GM19099 (cell line): ENCODE data around the gene PKN1.

Experiments used
- POLR2A ChIP-seq: IDR thresholded peaks from 3 replicates; pipeline ENCODE4 v1.6.1; 2011; ENCODE audit warnings: low read depth; ENCODE audit not compliant: insufficient read length; ENCODE audit errors: extremely low read depth

The PKN1 gene

DNA sequence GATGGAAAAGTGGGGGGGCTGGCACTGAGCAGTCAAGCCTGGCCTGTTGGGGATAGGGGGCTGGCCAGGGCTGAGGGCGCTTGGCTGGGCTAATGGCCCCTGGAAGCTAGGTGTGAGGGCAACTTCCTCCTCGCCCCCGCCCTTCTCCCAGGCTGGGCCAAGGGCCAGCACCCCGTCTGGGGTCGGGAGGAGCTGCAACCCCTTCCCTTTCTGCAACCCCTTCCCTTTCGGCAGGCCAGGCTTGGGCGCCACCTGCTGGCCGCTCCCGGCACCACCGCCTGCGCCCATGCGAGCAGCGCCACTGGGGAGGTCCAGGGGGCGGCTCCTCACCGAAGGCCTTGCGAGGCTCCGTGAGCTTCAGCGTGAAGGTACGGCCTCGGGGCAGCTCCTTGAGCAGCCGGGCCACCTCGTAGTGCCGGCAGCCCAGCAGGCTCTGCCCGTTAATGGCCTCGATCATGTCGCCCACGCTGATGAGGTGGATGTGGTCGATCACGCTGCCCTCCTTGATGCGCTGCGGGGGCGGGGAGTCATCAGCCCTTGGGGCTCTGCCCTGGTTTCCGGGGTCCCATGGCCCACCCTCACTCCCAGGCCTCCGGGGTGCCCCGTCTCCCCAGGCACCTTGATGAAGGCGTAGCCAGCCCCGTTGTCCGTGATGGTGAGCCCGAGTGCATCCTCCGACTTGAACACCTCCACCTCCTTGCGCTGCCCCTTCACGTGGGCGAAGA, 47.0 kb downstream of the PKN1 start:
- TF ChIP-seq POLR2A: no peak

DNA sequence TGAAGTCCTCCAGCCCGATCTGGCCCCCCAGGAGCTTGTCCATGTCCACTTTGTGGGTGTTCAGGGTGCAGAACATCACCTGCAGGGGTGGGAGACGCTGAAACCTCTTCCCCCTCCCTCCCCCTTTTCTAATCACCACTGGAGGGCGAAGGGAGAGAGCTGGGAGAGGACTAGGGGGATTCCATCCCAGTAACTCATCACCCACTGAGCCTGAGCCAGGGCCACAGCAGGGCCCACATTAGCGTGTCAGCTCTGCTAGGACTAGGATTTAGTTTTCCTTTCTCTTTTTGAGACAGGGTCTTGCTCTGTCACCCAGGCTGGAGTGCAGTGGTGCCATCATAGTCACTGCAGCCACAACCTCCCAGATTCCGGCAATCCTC, 47.6 kb downstream of the PKN1 start:
- no peak for TF ChIP-seq POLR2A

DNA sequence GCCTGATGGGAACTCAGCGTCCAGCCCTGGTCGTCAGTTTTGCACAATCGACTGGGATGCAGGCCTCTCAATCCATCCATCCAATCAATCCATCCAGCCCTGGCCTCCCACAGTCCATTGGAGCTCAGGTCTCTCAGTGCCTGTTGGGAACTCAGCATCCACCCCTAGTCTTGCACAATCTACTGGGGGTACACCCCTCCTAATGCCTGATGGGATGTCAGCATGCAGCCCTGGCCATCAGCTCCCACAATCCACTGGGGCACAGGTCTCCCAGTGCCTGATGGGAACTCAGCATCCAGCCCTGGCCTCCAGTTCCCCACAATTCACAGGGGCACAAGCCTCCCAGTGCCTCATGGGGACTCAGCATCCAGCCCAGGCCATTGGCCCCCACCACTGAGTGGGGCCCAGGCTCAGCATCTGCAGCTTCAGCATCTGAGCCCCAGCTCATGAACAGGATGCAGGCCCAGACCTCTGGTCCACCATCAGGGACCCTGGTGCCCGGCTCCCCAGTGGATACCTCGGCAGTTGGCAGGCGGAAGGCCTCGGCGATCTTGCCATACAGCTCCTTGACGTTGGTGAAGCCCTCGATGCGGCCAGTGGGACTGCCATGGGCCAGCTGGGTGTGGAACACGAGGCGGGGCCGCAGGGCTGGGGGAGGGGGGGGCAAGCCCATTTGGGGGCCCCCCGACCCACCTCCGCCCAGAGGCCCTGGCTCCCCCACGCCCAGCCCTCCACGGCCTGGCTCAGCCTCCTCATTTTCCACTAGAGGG, 49.3 kb downstream of the PKN1 start:
- no peak for TF ChIP-seq POLR2A

DNA sequence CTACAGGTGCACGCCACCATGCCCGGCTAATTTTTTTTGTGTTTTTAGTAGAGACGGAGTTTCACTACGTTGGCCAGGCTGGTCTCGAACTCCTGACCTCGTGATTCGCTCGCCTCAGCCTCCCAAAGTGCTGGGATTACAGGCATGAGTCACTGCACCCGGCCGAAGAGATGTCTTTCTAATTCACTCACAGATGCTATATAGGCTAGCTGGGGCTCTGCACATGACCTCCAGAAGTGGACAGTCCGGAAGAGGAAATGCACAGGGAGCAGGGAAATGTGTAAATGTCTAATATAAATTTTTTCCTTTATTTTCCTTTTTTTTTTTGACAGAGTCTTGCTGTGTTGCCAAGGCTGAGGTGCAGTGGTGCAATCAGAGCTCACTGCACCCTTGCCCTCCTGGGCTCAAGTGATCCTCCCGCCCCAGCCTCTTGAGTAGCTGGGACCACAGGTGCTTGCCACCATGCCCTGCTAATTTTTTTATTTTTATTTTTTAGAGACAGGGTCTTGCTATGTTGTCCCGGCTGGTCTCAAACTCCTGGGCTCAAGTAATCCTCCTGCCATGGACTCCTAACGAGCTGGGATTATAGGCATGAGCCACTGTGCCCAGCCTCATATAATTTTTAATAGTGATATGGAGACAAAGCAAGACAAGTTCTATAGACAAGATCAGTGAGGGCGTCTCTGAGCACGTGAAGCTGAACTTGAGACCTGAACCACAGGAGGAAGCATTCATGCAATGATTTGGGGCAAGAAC, 54.4 kb downstream of the PKN1 start:
- no peak for TF ChIP-seq POLR2A

DNA sequence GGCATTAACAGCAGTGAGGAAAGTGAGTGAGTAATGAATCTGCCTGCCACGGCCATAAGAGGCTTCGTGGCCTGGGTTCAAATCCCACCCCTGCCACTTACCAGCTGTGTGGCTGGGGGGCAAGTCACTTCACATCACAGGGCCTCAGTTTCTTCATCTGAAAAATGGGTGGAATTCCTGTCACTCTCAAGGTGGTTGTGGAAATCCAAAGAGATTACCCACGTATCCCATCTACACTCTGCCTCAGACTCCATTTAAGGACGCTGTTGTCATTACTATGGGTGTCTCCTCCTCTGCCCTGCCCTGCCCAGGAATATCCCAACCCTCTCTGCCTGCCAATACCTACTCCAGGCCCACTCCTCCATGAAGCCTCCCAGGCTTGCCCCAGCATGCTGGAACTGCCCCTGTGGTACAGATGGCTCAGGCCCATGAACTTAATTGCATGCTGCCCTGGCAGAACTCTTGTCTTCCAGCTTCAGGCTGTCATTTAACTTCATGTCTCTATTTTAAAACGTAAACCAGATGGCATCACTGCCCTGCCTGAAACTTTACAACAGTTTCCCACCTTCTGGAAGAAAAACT, 59.7 kb downstream of the PKN1 start:
- no peak for TF ChIP-seq POLR2A

DNA sequence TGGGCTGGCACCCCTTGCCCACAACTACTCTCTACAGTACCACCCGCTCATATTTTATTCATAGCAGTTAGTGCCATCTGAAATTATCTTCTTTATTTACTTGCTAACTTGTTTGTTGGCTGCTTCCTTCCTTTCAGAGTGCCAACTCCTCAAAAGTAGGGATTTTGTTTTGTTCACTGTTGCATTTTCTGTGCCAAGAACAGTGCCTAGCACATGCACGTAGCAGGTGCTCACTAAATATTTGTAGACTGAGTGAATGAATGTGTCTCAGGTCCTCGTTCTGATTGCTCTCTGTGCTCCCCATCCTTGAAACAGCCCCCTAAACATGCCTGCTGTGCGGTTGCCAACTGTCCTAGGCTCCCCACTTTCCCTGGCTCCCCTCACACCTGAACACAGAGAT, 61.3 kb downstream of the PKN1 start:
- TF ChIP-seq POLR2A: no peak

DNA sequence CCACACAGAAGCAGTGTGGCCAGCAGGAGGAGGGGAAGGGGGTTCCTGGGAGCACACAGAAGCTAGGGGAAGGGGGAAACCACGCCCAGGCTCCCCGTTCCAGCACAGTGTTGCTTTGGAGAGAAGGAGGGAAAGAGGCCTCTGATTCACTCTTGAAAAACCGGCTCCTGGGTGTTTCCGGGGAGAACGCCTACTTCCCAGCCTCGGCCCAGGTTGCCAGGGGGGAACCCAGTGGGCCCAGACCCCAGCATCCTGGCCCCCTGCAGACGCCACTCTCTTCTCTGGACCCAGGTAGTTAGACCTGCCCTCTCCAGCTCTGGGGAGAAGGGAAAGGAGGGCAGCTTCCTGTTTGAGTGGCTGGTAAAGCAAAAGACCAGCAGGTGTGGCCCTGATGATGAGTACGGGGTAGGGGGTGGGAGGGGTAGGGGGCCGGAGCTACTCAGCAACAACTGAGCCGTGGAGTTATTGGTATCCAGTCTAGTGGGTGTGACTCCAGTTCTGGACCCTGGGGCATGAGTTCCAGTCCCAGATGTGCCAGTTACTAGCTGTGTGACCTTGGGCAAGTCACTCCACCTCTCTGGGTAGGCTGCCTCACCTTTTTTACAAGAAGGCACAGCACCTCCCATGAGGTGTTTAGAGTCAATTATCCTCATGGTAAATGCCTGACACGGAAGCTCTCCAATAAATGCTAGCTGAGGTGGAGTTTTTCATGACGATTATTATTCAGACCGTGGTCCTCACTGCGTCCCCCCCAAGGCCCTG, 62.0 kb downstream of the PKN1 start:
- no peak for TF ChIP-seq POLR2A

DNA sequence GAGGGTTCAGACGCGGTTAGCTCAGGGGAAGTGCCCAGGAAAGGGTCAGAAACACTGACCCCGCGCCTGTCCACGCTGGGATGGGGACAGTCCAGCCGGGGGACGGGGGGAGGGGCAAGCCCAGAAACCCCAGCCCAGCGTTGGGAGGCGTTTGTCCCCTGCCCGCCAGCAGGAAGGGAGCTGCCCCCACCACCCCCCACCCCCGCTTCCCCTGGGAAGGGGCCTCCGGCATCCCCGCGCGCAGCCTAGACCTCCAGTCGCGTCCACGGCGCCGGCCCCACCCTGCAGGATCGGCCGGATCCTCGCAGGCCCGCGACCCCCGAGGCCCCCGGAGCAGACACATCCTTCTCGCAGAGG, 62.5 kb downstream of the PKN1 start:
- no peak for TF ChIP-seq POLR2A

DNA sequence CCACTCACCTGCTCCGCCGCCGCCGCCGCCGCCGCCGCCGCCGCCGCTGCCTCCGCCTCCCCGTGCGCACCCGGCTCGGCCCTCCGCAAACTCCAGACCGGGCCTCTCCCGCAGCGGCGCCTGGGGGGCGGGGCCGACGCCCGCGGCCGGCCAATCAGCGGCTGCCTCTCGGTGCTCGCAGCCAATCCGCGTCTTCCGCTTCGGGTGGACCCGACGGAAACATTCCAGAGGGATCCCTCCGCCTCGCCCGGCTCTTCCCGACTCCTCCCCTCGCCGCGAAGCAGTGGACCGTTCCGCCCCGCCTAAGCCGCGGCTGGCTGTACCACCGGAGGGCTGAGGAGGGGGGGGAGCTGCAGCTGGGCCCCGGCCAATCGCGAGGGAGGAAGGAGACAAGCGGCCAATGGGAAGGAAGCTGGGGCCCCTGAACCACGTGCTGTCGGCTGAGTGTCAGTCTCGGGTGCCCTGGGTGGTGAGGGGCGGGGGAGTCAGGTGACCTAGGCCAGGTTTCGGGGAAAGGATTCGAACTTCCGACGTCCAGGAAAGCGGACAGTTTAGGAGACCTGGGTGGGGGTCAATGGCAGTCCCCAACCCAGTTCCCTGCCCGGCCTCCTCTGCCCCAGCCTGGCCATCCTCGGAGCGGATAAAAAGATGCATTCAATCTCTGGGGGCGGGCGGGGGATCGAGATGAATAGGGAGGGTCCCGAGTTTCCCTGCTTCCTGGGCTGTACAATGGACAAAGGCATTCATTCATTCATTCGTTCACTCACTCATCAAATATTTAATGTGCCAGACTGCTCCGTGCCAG, 63.1 kb downstream of the PKN1 start, which contains the start of gene GIPC1:
Gene GIPC1 (minus strand): TSS at position 99 of the 805 bp plus-strand sequence. CDS start 13,151 bp downstream, outside the sequence.
- TF ChIP-seq POLR2A: peak; percentile 38

DNA sequence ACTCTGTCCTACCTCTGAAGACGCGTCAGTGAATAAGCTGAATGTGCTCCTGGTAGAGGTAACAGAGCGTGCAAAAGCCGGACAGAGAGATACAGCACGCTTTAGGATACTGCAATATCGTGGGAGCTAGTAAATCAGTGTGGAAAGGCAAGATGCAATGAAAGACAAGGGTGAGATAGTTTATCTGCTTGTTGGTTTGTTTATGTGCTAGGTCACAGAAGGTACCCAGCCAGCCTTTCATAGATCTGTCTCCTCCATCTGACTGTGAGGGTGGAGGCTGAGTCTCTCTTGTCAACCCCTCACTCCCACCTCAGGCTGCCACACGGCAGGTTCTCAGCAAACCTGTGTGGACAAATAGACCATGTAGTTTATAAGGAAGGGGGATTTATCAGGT, 63.7 kb downstream of the PKN1 start:
- TF ChIP-seq POLR2A: no peak

DNA sequence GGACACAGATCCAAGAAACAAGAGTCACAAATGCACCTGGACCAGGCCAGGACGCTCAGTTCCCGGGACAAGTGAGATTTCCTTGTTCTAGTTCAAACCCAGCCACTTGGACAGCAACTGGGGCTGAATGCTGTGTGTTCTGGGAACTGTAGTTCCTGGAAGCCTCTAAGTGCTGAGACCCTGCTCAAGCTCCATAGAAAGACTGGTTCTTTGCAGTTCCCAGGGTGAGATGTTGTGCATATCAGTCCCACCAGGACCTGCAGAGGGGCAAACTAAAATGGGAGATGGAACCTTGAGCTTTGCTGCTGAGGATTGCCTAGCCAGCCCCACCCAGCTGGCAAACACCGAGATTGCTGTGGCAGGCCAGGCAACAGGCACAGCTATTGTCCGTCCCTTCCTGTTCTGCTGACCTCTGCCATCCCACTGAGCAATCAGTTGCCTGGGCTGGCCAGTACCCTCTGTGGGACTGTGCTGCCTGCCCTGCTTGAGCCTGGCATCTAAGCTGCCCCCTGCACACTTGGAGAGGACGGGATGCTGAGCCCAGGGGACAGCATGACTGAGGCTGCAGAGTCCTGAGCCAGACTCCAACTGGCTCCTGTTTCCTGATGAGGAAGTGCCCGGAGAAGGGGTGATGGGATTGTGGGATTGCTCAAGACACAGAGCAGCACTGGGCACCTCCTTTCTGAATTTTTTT, 64.3 kb downstream of the PKN1 start:
- no peak for TF ChIP-seq POLR2A

DNA sequence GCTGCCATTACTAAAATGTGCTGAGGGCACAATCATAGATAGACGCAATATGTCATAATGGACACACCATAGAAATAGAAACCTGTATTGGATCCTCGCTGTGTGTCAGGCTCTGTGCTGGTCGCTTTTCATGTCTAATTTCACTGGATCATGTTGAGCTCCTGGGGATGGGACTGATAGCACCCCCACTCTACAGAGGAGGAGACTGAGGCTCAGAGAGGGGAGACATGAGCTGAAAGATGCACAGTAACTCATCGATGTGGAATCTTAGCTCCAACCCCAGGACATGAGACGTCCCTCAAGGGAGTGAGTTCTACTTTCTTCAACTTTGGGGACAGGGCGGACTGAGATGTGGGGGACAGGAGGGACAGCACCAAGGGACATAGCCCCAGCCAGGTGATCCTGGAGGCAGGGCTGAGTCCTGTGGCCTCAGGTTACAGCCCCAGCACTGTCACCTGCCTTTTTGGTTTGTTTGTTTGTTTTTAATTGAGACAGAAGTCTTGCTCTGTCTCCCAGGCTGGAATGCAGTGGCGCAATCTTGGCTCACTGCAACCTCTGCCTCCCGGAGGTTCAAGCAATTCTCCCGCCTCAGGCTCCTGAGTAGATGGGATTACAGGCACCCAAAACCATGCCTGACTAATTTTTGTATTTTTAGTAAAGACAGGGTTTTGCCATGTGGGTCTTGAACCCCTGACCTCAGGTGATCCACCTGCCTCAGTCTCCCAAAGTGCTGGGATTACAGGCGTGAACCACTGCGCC, 69.4 kb downstream of the PKN1 start:
- no peak for TF ChIP-seq POLR2A

DNA sequence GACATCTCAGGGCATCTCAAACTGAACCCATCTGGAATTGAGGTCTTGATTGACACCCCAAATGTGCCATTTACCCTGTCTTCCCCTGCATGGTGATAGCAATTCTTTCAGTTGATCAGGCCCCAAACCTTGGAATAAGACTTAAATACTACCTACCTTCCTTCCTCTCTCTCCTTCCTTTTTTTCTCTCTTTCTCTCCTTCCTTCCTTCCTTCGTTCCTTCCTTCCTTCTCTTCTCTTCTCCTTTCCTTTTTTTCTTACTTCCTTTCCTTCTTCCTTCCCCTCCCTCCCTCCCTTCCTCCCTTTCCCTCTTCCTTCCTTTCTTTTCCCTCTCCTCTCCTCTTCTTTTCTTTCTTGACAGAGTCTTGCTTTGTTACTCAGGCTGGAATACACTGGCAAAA, 70.2 kb downstream of the PKN1 start:
- no peak for TF ChIP-seq POLR2A
